Tibial nerve (tissue), 4 donors: ENCODE data around the gene ASPSCR1. TPM values are rescaled to one million over a fixed set of nuclear protein-coding genes. Genes with fewer than 3 reads are reported as not detected.

Experiments used
- DNase-seq, 2 donors: peaks; one replicate each; pipeline ENCODE4 v3.0.0-alpha.2; 2019; ENCODE audit warnings: low spot score in 2 of 2
- H3K27ac ChIP-seq, 4 donors: fragments of 200-600 bp; sonication (generic) in 3 of 4; one replicate each; pipeline ENCODE4 v1.5.1; 2017 to 2019; ENCODE audit warnings: mild to moderate bottlenecking in 1 of 4
- H3K27me3 ChIP-seq, 2 donors: fragments of 200-600 bp; sonication (generic) in 1 of 2; one replicate each; pipeline versions ENCODE4 v1.5.1 to v1.6.0; 2017 to 2019
- H3K36me3 ChIP-seq, 3 donors: fragments of 200-600 bp; sonication (generic); one replicate each; pipeline ENCODE4 v1.5.1; 2018 to 2019
- H3K4me1 ChIP-seq, 4 donors: fragments of 200-600 bp; sonication (generic) in 3 of 4; one replicate each; pipeline ENCODE4 v1.5.1; 2017 to 2019
- H3K4me3 ChIP-seq, 4 donors: fragments of 200-600 bp; sonication (generic) in 3 of 4; one replicate each; pipeline ENCODE4 v1.5.1; 2017 to 2019; ENCODE audit warnings: mild to moderate bottlenecking in 1 of 4, moderate library complexity in 1 of 4
- H3K9me3 ChIP-seq, 4 donors: fragments of 200-600 bp; sonication (generic) in 3 of 4; one replicate each; pipeline ENCODE4 v1.5.1; 2017 to 2019
- CTCF ChIP-seq, 5 experiments: fragments of 200-600 bp in 3 of 5; fragments of 450-650 bp in 2 of 5; sonication (generic) in 3 of 5; IDR thresholded peaks; one replicate each; pipeline ENCODE4 v1.5.1; 2016 to 2019; ENCODE audit warnings: antibody characterized with exemption in 5 of 5, mild to moderate bottlenecking in 3 of 5, moderate library complexity in 2 of 5
- EP300 ChIP-seq, 2 donors: sonication (generic); formaldehyde crosslinking; IDR thresholded peaks; one replicate each; pipeline ENCODE4 v1.6.1; 2017; ENCODE audit warnings: antibody characterized with exemption in 2 of 2, mild to moderate bottlenecking in 1 of 2
- POLR2A ChIP-seq, 2 donors: fragments of 450-650 bp; IDR thresholded peaks; one replicate each; pipeline ENCODE4 v1.6.1; 2017; ENCODE audit warnings: antibody characterized with exemption in 2 of 2, mild to moderate bottlenecking in 2 of 2, moderate library complexity in 2 of 2
- WGBS, 2 donors: methylation state at CpG; one replicate each; pipeline ENCODE4 v1.1.5; 2018; 5-methylcytosine and 5-hydroxymethylcytosine counted together
- total RNA-seq, 4 donors: library from RNA; depleted of rRNA; stranded (reverse); fragments of >200 nt; gene quantifications; one replicate each; pipeline ENCODE4 v1.1.0, GENCODE V29; 2016

ASPSCR1 gene
- total RNA-seq, 4 donors from 2014 or later = 32.9 to 82.8 (median 55.6) TPM

- peak overlapping the region; percentile 65 to 90 (median 72) for H3K27ac ChIP-seq
- TF ChIP-seq EP300 (IDR thresholded peaks at IDR 0.05) (no peak), POLR2A (IDR thresholded peaks at IDR 0.05) (no peak)
- H3K36me3 ChIP-seq = peaks cover 3 to 72% (median 12%) of the 10 kb centered on the region in 3 donors
- DNase-seq = no peak
- peaks cover 3 to 62% (median 19%) of the 10 kb centered on the region in 4 donors for H3K4me1 ChIP-seq
- H3K4me3 ChIP-seq = peak overlapping the region; percentile 48 to 95 (median 71)
- WGBS, 2 donors = 8 to 20% methylated on average over 48 to 59 of the region's 79 CpGs
- no peaks in the 10 kb centered on the region for H3K27me3 ChIP-seq
- no peaks in the 10 kb centered on the region for H3K9me3 ChIP-seq
These were observed 73.6 kb downstream of the ASPSCR1 start for GRCh38 chr17:82050761-82051641.

GRCh38 chr17:82051776-82052637, 74.6 kb downstream of the ASPSCR1 start, which contains the start of the genes GPS1 and RFNG:
GPS1 (plus strand) TSS chr17:82051898; CDS start chr17:82051932, 34 bp downstream.
RFNG (minus strand) TSS chr17:82051811; CDS start chr17:82051766, 45 bp downstream.
- Histone ChIP-seq H3K27ac (peak within 1 kb of the TSS; percentile 65 to 90 (median 72)), H3K4me1 (peaks cover 3 to 62% (median 19%) of the 10 kb centered on the region in 4 donors), H3K4me3 (peak within 1 kb of the TSS; percentile 69 to 95 (median 78)), H3K9me3 (no peaks in the 10 kb centered on the region), H3K36me3 (peaks cover 3 to 76% (median 18%) of the 10 kb centered on the region in 3 donors), H3K27me3 (no peaks in the 10 kb centered on the region)
- peak; percentile 64 to 66 for DNase-seq
- 0 to 2% methylated on average over 8 to 13 of the region's 94 CpGs for WGBS, 2 donors
- TF ChIP-seq POLR2A (IDR thresholded peaks at IDR 0.05) = peak; percentile 9 to 47
- TF ChIP-seq CTCF (IDR thresholded peaks at IDR 0.05) = peak in 1 of 5 experiments; percentile 8
- TF ChIP-seq EP300 (IDR thresholded peaks at IDR 0.05) = peak in 1 of 2 donors; percentile 48

GRCh38 chr17:82052638-82053059, 75.2 kb downstream of the ASPSCR1 start:
- peak overlapping the region in 3 of 4 donors; percentile 15 to 90 (median 71) for H3K27ac ChIP-seq
- H3K9me3 ChIP-seq = no peaks in the 10 kb centered on the region
- TF ChIP-seq POLR2A (IDR thresholded peaks at IDR 0.05) (no peak), CTCF (IDR thresholded peaks at IDR 0.05) (no peak), EP300 (IDR thresholded peaks at IDR 0.05) (no peak)
- H3K36me3 ChIP-seq = peaks cover 3 to 76% (median 23%) of the 10 kb centered on the region in 3 donors
- no peak for DNase-seq
- WGBS, 2 donors = 26 to 30% methylated on average over 18 of the region's 19 CpGs
- peak overlapping the region; percentile 69 to 95 (median 78) for H3K4me3 ChIP-seq
- H3K4me1 ChIP-seq = peaks cover 3 to 62% (median 19%) of the 10 kb centered on the region in 4 donors
- no peaks in the 10 kb centered on the region for H3K27me3 ChIP-seq

- Histone ChIP-seq H3K4me3 (peak overlapping the region in 2 of 4 donors; percentile 69 to 95), H3K27me3 (no peaks in the 10 kb centered on the region), H3K27ac (peak overlapping the region in 1 of 4 donors; percentile 90), H3K36me3 (peaks cover 0 to 76% (median 23%) of the 10 kb centered on the region in 3 donors), H3K4me1 (peaks cover 3 to 61% (median 19%) of the 10 kb centered on the region in 4 donors), H3K9me3 (no peaks in the 10 kb centered on the region)
- TF ChIP-seq CTCF (IDR thresholded peaks at IDR 0.05) (no peak), POLR2A (IDR thresholded peaks at IDR 0.05) (no peak), EP300 (IDR thresholded peaks at IDR 0.05) (no peak)
- 87 to 90% methylated on average over 12 to 19 of the region's 19 CpGs for WGBS, 2 donors
- no peak for DNase-seq
These were observed 75.7 kb downstream of the ASPSCR1 start for GRCh38 chr17:82053130-82053529.
